Endothelial cell of hepatic sinusoid (primary cell): Measurements from ENCODE around the gene GARNL3.

Source experiments
- in situ Hi-C: cut with HindIII; loops from 2 replicates; pipeline ENCODE4 v1.10.0; 2017; ENCODE audit warnings: low sequenced_read_pairs

GARNL3 gene

GRCh38 chr9:127341152-127341551 lies 76.6 kb downstream of the GARNL3 start:
- in situ Hi-C loops, result no loop called here

DNA sequence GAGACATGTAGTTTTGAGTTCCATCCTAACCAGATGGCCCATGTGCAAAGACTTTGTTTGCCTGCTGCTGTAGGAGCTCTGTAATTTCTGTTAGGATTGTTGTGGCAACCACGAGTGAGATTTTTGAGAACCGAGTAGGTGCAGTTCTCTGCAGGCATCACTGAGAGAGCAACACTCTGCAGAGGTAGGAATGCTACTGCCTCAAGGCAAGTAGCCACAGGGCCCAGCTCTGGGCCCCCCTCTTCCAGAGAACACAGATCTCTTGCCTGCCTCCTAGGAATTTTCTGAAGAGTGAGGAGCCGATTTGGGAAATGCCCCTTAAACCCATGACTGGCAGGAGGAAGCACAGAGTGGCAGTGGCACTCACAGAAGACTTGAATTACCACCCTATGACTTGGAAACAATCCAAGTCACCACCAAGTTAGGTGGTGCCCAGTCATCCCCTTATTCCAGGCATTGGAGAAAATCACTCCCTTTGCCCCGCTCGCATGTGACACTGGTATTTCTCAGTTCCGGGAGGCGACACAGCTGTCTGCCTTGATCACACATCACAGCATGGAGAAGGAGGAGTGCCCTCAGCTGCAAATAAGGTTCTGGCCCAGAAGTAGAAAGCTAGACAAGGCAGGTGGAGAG lies 79.9 kb downstream of the GARNL3 start:
- in situ Hi-C loops, result no loop called here

DNA sequence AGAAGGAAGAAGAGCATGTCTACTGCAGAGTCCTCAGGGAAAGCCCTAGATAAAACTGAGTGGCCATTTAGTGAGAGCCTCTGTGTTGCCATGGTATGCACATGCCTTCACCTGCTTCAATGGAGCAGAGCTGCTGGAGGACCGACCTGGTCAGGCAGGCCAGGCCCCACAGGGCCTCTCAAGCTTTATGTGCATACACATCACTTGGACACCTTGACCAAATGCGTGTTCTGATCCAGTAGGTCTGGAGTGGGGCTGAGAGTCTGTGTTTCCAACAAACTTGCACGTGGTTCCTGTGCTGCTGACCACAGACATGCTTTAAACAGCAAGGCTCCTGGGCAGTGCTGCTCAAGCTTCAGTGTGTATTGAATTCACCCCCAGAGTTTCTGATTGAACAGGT lies 81.0 kb downstream of the GARNL3 start:
- in situ Hi-C loops, result loop anchor here (5.0 kb wide), 1 partner anchor 93 kb away; no protein-coding TSS in a partner anchor

- in situ Hi-C loops, result loop anchor here (5.0 kb wide), 1 partner anchor 94 kb away; no protein-coding TSS in a partner anchor
Measured at GRCh38 chr9:127346584-127346983, 82.0 kb downstream of the GARNL3 start.

DNA sequence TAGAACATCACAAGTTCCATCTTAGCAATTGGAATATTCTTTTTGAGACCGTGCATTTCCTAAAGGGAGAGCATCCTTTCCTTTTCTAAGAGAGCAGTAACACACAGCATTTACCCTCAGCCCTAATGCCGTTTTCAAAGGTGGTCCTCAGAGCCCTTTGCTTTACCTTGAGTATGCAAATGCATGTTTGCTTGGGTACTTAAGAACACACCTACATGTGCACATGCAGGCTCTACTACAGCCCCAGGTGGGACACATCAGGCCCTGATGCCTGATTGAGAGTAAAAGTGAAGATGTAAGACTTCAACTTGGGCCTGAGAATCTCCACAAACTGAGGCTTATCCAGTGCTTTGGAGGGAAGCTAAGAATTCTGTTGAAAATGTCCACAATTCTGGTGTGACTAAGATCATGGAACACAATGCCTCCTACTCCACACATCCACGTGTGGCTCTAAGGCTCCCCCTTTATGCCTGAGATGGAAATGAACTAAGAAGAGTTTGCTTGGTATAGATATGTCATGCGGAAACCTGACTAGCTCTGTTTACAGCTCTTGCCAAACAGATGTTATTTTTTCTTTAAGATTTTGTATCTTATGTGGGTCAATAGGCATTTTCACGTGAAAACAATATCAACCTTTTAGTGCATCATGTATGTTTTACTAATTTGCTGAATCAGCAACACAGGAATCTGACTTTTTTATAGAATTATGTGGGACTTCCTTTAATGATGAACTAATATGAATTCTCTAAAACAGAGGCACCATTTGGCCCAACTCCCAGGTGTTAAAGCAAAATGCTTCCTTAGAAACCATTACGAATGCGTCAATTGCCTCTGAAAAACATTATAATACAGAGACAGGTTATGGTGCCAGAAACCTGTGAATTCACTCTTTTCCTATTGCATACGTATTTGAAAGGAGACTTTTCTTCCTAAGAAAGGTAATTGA lies 83.5 kb downstream of the GARNL3 start:
- in situ Hi-C loops, result loop anchor here (5.0 kb wide), 1 partner anchor 96 kb away; no protein-coding TSS in a partner anchor

GRCh38 chr9:127349483-127350113 lies 85.0 kb downstream of the GARNL3 start:
- in situ Hi-C loops, result loop anchor here (5.0 kb wide), 2 partner anchors 43 to 97 kb away; no protein-coding TSS in a partner anchor

GRCh38 chr9:127351182-127352166 lies 86.9 kb downstream of the GARNL3 start:
- in situ Hi-C loops, result loop anchor here (5.0 kb wide), 1 partner anchor 41 kb away; no protein-coding TSS in a partner anchor

DNA sequence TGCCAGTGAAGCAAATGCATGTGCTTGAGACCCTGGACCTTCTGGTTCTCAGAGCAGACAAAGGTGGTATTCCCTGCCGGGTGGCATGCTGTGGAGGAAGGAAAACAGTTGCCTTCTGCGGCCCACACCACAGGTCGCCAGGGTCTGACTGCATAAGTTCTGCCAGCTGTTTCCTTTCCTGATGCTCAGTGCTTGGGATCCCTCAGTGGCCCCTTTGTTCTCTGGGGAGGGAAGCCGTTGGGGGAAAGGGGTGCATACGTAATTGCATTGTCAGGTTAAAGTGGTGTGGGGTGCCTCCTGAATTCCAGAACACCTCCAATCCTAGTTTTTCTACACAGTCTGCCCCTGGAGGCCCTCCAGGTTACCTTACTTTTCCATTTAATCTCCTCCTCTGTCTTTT lies 89.3 kb downstream of the GARNL3 start:
- in situ Hi-C loops, result loop anchor here (5.0 kb wide), 1 partner anchor 38 kb away; no protein-coding TSS in a partner anchor

GRCh38 chr9:127356906-127357305 lies 92.3 kb downstream of the GARNL3 start:
- in situ Hi-C loops, result no loop called here

- in situ Hi-C loops, result no loop called here
Measured at GRCh38 chr9:127358023-127358535, 93.5 kb downstream of the GARNL3 start.

GRCh38 chr9:127358770-127359169 lies 94.2 kb downstream of the GARNL3 start:
- in situ Hi-C loops, result no loop called here

GRCh38 chr9:127360250-127360649 lies 95.7 kb downstream of the GARNL3 start:
- in situ Hi-C loops, result no loop called here

DNA sequence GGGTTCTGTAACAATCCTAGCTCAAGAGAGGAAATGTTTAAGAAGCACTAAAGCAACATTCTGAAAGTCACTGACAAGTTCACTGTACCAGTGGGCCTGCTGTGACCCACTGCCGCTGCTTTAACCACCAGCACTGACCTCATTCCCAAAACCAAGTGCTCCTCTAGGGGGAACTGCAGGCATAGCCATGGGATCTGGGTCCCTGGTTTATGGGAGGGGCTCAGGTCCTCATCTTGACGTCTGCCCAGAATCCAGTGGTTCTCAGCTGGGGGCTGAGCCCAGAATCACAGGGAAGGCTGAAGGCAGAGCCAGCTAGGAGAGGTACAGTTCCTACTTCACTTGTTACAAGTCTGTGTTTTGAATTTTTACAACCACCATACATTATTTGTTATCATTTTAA lies 96.3 kb downstream of the GARNL3 start:
- in situ Hi-C loops, result no loop called here

DNA sequence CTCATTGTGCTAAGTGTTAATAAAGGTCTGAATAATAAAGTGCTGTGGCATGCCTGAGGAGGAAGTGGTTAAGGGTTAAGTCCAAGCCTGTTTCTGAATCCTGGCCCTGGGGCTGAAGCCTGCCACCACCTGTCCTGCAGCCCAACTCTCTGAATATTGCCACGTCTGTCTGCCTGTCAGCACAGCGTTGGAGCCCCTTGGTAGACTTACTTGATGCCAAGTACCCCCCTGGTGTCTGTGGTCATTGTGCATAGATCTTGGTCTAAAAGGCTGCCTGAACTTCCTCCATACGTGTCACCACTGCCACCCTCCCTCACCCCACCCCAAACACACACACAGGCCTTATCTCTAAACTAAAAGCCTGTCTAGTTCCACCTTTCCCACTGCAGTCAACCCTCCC lies 97.0 kb downstream of the GARNL3 start:
- in situ Hi-C loops, result no loop called here

- in situ Hi-C loops, result no loop called here
Measured at GRCh38 chr9:127362829-127363228, 98.3 kb downstream of the GARNL3 start.

GRCh38 chr9:127365461-127365860 lies 100.9 kb downstream of the GARNL3 start:
- in situ Hi-C loops, result no loop called here

GRCh38 chr9:127366594-127366993 lies 102.0 kb downstream of the GARNL3 start:
- in situ Hi-C loops, result no loop called here

GRCh38 chr9:127368852-127369402 lies 104.4 kb downstream of the GARNL3 start:
- in situ Hi-C loops, result no loop called here

DNA sequence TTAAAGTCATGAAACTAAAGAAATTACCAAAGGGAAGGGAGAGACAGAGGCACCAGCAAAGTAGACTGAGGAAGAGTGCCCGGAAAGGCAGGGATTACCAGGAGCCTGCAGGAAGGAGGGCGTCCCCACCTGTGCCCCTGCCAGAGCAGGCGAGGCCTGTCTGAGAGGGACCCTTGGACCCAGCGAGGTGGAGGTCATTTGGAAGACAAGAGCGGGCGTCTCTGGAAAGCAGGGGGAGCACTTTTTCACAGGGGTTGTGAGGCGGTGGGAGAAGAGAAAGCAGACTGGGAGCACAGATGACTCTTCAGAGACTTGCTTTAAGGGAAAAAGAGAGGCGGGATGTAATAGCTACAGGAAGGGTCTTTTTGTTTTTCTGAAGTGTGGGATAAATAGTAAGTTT lies 104.9 kb downstream of the GARNL3 start:
- in situ Hi-C loops, result no loop called here
